Glutamatergic neuron (in vitro differentiated cells): ENCODE results near the gene ARHGEF33. TPM values are rescaled to one million over a fixed set of nuclear protein-coding genes. Genes with fewer than 3 reads are reported as not detected.

ENCODE experiments used
- DNase-seq: peaks from one replicate; pipeline ENCODE4 v3.0.0; 2022
- H3K27ac Mint-ChIP-seq: one replicate; pipeline ENCODE4 v1.8.0; 2020; ENCODE audit warnings: mild to moderate bottlenecking, mixed read lengths, inconsistent platforms; ENCODE audit not compliant: unreplicated experiment
- H3K27me3 Mint-ChIP-seq: one replicate; pipeline ENCODE4 v1.8.0; 2020; ENCODE audit warnings: mild to moderate bottlenecking, moderate library complexity, mixed read lengths, inconsistent platforms; ENCODE audit not compliant: unreplicated experiment
- H3K36me3 Mint-ChIP-seq: one replicate; pipeline ENCODE4 v1.8.0; 2020; ENCODE audit warnings: mild to moderate bottlenecking, mixed read lengths, inconsistent platforms; ENCODE audit not compliant: unreplicated experiment
- H3K4me1 Mint-ChIP-seq: one replicate; pipeline ENCODE4 v1.8.0; 2020; ENCODE audit warnings: mild to moderate bottlenecking, low read depth, mixed read lengths, inconsistent platforms; ENCODE audit not compliant: unreplicated experiment
- H3K4me3 Mint-ChIP-seq: one replicate; pipeline ENCODE4 v1.8.0; 2020; ENCODE audit warnings: mild to moderate bottlenecking, mixed read lengths, inconsistent platforms; ENCODE audit not compliant: unreplicated experiment
- H3K9me3 Mint-ChIP-seq: one replicate; pipeline ENCODE4 v1.8.0; 2020; ENCODE audit warnings: mild to moderate bottlenecking, moderate library complexity, mixed read lengths, inconsistent platforms; ENCODE audit not compliant: unreplicated experiment
- CTCF ChIP-seq: fragments of 200-600 bp; sonication (generic); IDR thresholded peaks from one replicate; pipeline ENCODE4 v1.5.0; 2021; ENCODE audit not compliant: partially characterized antibody, unreplicated experiment
- total RNA-seq: library from RNA; stranded (reverse); fragmentation: NEBNext Ultra II Directional; extraction: Animal tissue kit (Norgen Biotek cat#: 25700); gene quantifications from one replicate; pipeline ENCODE4 v1.2.1, GENCODE V29; 2021; ENCODE audit not compliant: unreplicated experiment

Gene ARHGEF33
- total RNA-seq, 1 donor from 2014 or later: 1.1 TPM

- no peaks in the 10 kb centered on the region for H3K9me3 Mint-ChIP-seq
- no peaks in the 10 kb centered on the region for H3K4me1 Mint-ChIP-seq
- TF ChIP-seq CTCF: no peak
- DNase-seq: no peak
- H3K27me3 Mint-ChIP-seq: no peaks in the 10 kb centered on the region
- H3K36me3 Mint-ChIP-seq: no peaks in the 10 kb centered on the region
- H3K27ac Mint-ChIP-seq: no peak overlapping the region
- no peak overlapping the region for H3K4me3 Mint-ChIP-seq
Observed at GRCh38 chr2:38892819-38893218, 3.1 kb downstream of the ARHGEF33 start.

GRCh38 chr2:38898256-38898655, 8.6 kb downstream of the ARHGEF33 start:
- Mint-ChIP-seq H3K4me3 (no peak overlapping the region), H3K27ac (no peak overlapping the region), H3K27me3 (no peaks in the 10 kb centered on the region), H3K4me1 (no peaks in the 10 kb centered on the region), H3K9me3 (no peaks in the 10 kb centered on the region), H3K36me3 (no peaks in the 10 kb centered on the region)
- no peak for TF ChIP-seq CTCF
- DNase-seq: no peak

GRCh38 chr2:38900726-38901125, 11.1 kb downstream of the ARHGEF33 start:
- DNase-seq: no peak
- no peak for TF ChIP-seq CTCF
- Mint-ChIP-seq H3K27ac (no peak overlapping the region), H3K27me3 (no peaks in the 10 kb centered on the region), H3K9me3 (no peaks in the 10 kb centered on the region), H3K4me3 (no peak overlapping the region), H3K4me1 (no peaks in the 10 kb centered on the region), H3K36me3 (no peaks in the 10 kb centered on the region)

GRCh38 chr2:38905251-38905650, 15.6 kb downstream of the ARHGEF33 start:
- no peak for DNase-seq
- H3K4me3 Mint-ChIP-seq: no peak overlapping the region
- H3K4me1 Mint-ChIP-seq: no peaks in the 10 kb centered on the region

GRCh38 chr2:38907242-38907641, 17.6 kb downstream of the ARHGEF33 start:
- H3K9me3 Mint-ChIP-seq: no peaks in the 10 kb centered on the region
- H3K4me3 Mint-ChIP-seq: no peak overlapping the region
- no peaks in the 10 kb centered on the region for H3K36me3 Mint-ChIP-seq
- TF ChIP-seq CTCF: no peak
- no peak overlapping the region for H3K27ac Mint-ChIP-seq
- no peaks in the 10 kb centered on the region for H3K27me3 Mint-ChIP-seq
- no peaks in the 10 kb centered on the region for H3K4me1 Mint-ChIP-seq
- DNase-seq: no peak

More at GRCh38 chr2:38905251-38905650, 15.6 kb downstream of the ARHGEF33 start:
- H3K27me3 Mint-ChIP-seq: no peaks in the 10 kb centered on the region
- H3K9me3 Mint-ChIP-seq: no peaks in the 10 kb centered on the region
- no peak overlapping the region for H3K27ac Mint-ChIP-seq
- no peaks in the 10 kb centered on the region for H3K36me3 Mint-ChIP-seq
- TF ChIP-seq CTCF: no peak
